GM23338 (cell line): ENCODE data around the gene GGCX. TPM values are rescaled to one million over a fixed set of nuclear protein-coding genes. Genes with fewer than 3 reads are reported as not detected.
"Not testable (repeated sequence)": the region's sequence is repeated elsewhere in the genome, so short reads cannot be mapped to it uniquely, and the experiment has no call there.

ENCODE experiments used
- ATAC-seq: fragments of 200-7000 bp; cut with Tn5 transposase; 3 replicates; pipeline ENCODE4 v1.9.1; 2020
- DNase-seq: peaks from one replicate; pipeline ENCODE4 v3.0.0-alpha.2; 2015; ENCODE audit warnings: low spot score
- H2AFZ ChIP-seq: fragments of 200-600 bp; sonication (generic); 2 replicates; pipeline ENCODE4 v1.8.0; 2016; ENCODE audit warnings: antibody characterized with exemption, mild to moderate bottlenecking, moderate library complexity
- H3F3A ChIP-seq: fragments of 200-600 bp; sonication (generic); replicated peaks from 2 replicates; pipeline ENCODE4 v1.8.0; 2017; ENCODE audit warnings: antibody characterized with exemption, mixed run types, low read depth
- H3K27ac ChIP-seq: fragments of 200-600 bp; sonication (generic); 2 replicates; pipeline ENCODE4 v1.6.1; 2016; ENCODE audit warnings: low read depth
- H3K27me3 ChIP-seq: fragments of 200-600 bp; sonication (generic); 2 replicates; pipeline ENCODE4 v1.8.0; 2016; ENCODE audit warnings: mild to moderate bottlenecking, mixed run types, moderate library complexity; ENCODE audit not compliant: insufficient read depth
- H3K36me3 ChIP-seq: fragments of 200-600 bp; sonication (generic); 2 replicates; pipeline ENCODE4 v1.8.0; 2016; ENCODE audit warnings: mild to moderate bottlenecking; ENCODE audit not compliant: insufficient read depth
- H3K4me1 ChIP-seq: fragments of 200-600 bp; sonication (generic); 2 replicates; pipeline ENCODE4 v1.8.0; 2016; ENCODE audit warnings: mild to moderate bottlenecking, moderate library complexity; ENCODE audit not compliant: insufficient read depth
- H3K4me2 ChIP-seq: fragments of 200-600 bp; sonication (generic); 2 replicates; pipeline ENCODE4 v1.7.1; 2017; ENCODE audit warnings: mixed run types
- H3K4me3 ChIP-seq: fragments of 200-600 bp; sonication (generic); 2 replicates; pipeline ENCODE4 v1.6.1; 2016; ENCODE audit warnings: mixed run types
- H3K79me2 ChIP-seq: fragments of 200-600 bp; sonication (generic); replicated peaks from 2 replicates; pipeline ENCODE4 v1.8.0; 2017; ENCODE audit warnings: mild to moderate bottlenecking; ENCODE audit not compliant: insufficient read depth
- H3K9me2 ChIP-seq: fragments of 200-600 bp; sonication (generic); 2 replicates; pipeline ENCODE4 v1.8.0; 2017; ENCODE audit not compliant: insufficient read depth
- H4K20me1 ChIP-seq: fragments of 200-600 bp; sonication (generic); replicated peaks from 2 replicates; pipeline ENCODE4 v1.8.0; 2017; ENCODE audit warnings: mild to moderate bottlenecking; ENCODE audit not compliant: insufficient read depth
- H3K27ac Mint-ChIP-seq: 2 replicates; pipeline ENCODE4 v1.8.0; 2020; ENCODE audit warnings: inconsistent platforms, mild to moderate bottlenecking, moderate library complexity, mixed read lengths
- H3K27me3 Mint-ChIP-seq: 3 replicates; pipeline ENCODE4 v1.8.0; 2022; ENCODE audit warnings: low read depth, mild to moderate bottlenecking, moderate library complexity, mixed read lengths, inconsistent platforms; ENCODE audit not compliant: insufficient read depth, poor library complexity
- H3K36me3 Mint-ChIP-seq: 3 replicates; pipeline ENCODE4 v1.8.0; 2021; ENCODE audit warnings: low read depth, mild to moderate bottlenecking, inconsistent platforms, moderate library complexity, mixed read lengths
- H3K4me1 Mint-ChIP-seq: 3 replicates; pipeline ENCODE4 v1.8.0; 2020; ENCODE audit warnings: mild to moderate bottlenecking, inconsistent platforms, mixed read lengths
- H3K4me3 Mint-ChIP-seq: 3 replicates; pipeline ENCODE4 v1.8.0; 2021; ENCODE audit warnings: moderate library complexity, mild to moderate bottlenecking, inconsistent platforms, mixed read lengths
- H3K9me3 Mint-ChIP-seq: 3 replicates; pipeline ENCODE4 v1.8.0; 2020; ENCODE audit warnings: moderate library complexity, mild to moderate bottlenecking, inconsistent platforms, mixed read lengths
- CREB1 ChIP-seq: fragments of 250-450 bp; sonication (Bioruptor Pico); IDR thresholded peaks from 2 replicates; pipeline ENCODE4 v1.5.0; 2020; ENCODE audit warnings: low read depth, mild to moderate bottlenecking, moderate library complexity
- CTCF ChIP-seq, 2 experiments: fragments of 200-600 bp in 1 of 2; sonication (generic) in 1 of 2; conservative IDR thresholded peaks; 2 replicates each; pipeline versions ENCODE4 v1.5.1 to v1.6.1; 2016 to 2017; ENCODE audit warnings: antibody characterized with exemption in 2 of 2, low read depth in 2 of 2, mild to moderate bottlenecking in 2 of 2, moderate library complexity in 1 of 2
- ETS1 ChIP-seq: IDR thresholded peaks from 2 replicates; pipeline ENCODE4 v1.6.1; 2016; ENCODE audit warnings: antibody characterized with exemption
- POLR2AphosphoS5 ChIP-seq: IDR thresholded peaks from 2 replicates; pipeline ENCODE4 v1.6.1; 2016; ENCODE audit warnings: antibody characterized with exemption, low read depth
- REST ChIP-seq: IDR thresholded peaks from one replicate; pipeline ENCODE4 v1.6.1; 2018; ENCODE audit warnings: antibody characterized with exemption; ENCODE audit not compliant: unreplicated experiment
- polyA plus RNA-seq: library from polyadenylated mRNA; unstranded; fragments of >200 nt; fragmentation: Nextera tagmentation; extraction: Ambion mirVana; gene quantifications from 2 replicates; pipeline ENCODE4 v1.2.1, GENCODE V29; 2016
- total RNA-seq: library from RNA; depleted of rRNA; stranded (reverse); fragments of >200 nt; shearing (Covaris generic); gene quantifications from 2 replicates; pipeline ENCODE4 v1.2.3, GENCODE V29; 2014

Gene GGCX
- total and polyA plus RNA-seq, 2 experiments from 2014 or later = 14.4 to 36.2 TPM

- not testable (repeated sequence) for H3K36me3 ChIP-seq, H3K27ac ChIP-seq, H2AFZ ChIP-seq, ATAC-seq, H3K9me2 ChIP-seq, H3K27me3 ChIP-seq, DNase-seq, H3K4me1 ChIP-seq, H3K4me3 ChIP-seq, H3K9me3 Mint-ChIP-seq
- Mint-ChIP-seq H3K4me1 (peaks cover 13% of the 10 kb centered on the region), H3K27ac (0 out of 2 replicates have a peak overlapping the region, but pooled peaks have one; percentile 49), H3K27me3 (peaks cover 23% of the 10 kb centered on the region), H3K4me3 (peak overlapping the region; percentile 88), H3K36me3 (peaks cover 30% of the 10 kb centered on the region)
- peaks cover 30% of the 10 kb centered on the region for H4K20me1 ChIP-seq
- peaks cover 18% of the 10 kb centered on the region; the same call in 1 of the 2 replicates for H3F3A ChIP-seq
- H3K79me2 ChIP-seq = peaks cover 23% of the 10 kb centered on the region
- H3K4me2 ChIP-seq = peak overlapping the region; percentile 93; the same call in 1 of the 2 replicates
Observed at GRCh38 chr2:85604133-85604444, 42.8 kb upstream of the GGCX start.

- TF ChIP-seq REST (no peak), POLR2AphosphoS5 (peak; percentile 82), CREB1 (CRISPR knock-in tag) (peak; percentile 86), ETS1 (peak; percentile 83), CTCF (conservative IDR thresholded peaks at IDR 0.05; ENCODE audit: low read depth in 2 of 2) (0 out of 4 replicates have a peak, but pooled peaks of 1 of the 2 experiments have one; percentile 16)
- peak within 1 kb of the TSS; percentile 78; the same call in 1 of the 2 replicates for H3K27ac ChIP-seq
- H3K4me3 Mint-ChIP-seq = peak within 1 kb of the TSS; percentile 88
Observed at GRCh38 chr2:85602476-85603234, 41.4 kb upstream of the GGCX start, which contains the start of gene TMEM150A. Gene TMEM150A (minus strand): TSS chr2:85602698. CDS start chr2:85601948, 750 bp downstream.

More at GRCh38 chr2:85602476-85603234, 41.4 kb upstream of the GGCX start, which contains the start of gene TMEM150A:
- peaks cover 26% of the 10 kb centered on the region for H3K27me3 Mint-ChIP-seq
- peak; percentile 92 for ATAC-seq
- H3F3A ChIP-seq = peaks cover 14% of the 10 kb centered on the region; the same call in 1 of the 2 replicates
- H3K27me3 ChIP-seq = no peaks in the 10 kb centered on the region
- peaks cover 3% of the 10 kb centered on the region; the same call in 1 of the 2 replicates for H3K4me1 ChIP-seq
- peaks cover 3% of the 10 kb centered on the region; the same call in 1 of the 3 replicates for H3K9me3 Mint-ChIP-seq
- H3K36me3 Mint-ChIP-seq = peaks cover 21% of the 10 kb centered on the region
- H3K9me2 ChIP-seq = no peaks in the 10 kb centered on the region
- peak within 1 kb of the TSS; percentile 91 for H3K27ac Mint-ChIP-seq
- H3K4me1 Mint-ChIP-seq = peaks cover 9% of the 10 kb centered on the region
- DNase-seq = peak; percentile 93
- H3K79me2 ChIP-seq = peaks cover 23% of the 10 kb centered on the region
- H3K36me3 ChIP-seq = peaks cover 3% of the 10 kb centered on the region; the same call in 1 of the 2 replicates
- H4K20me1 ChIP-seq = peaks cover 27% of the 10 kb centered on the region
- H3K4me3 ChIP-seq = peak within 1 kb of the TSS; percentile 96
- peak within 1 kb of the TSS; percentile 93 for H3K4me2 ChIP-seq
- H2AFZ ChIP-seq = peak within 1 kb of the TSS; percentile 93
